Lung microvascular endothelial cell (primary cell): ENCODE results near the gene PARM1. TPM values are rescaled to one million over a fixed set of nuclear protein-coding genes. Genes with fewer than 3 reads are reported as not detected.
"Not testable (repeated sequence)": the region's sequence is repeated elsewhere in the genome, so short reads cannot be mapped to it uniquely, and the experiment has no call there.

Experiments used
- DNase-seq, 2 donors: peaks; one replicate each; pipeline versions ENCODE4 v3.0.0 to v3.0.0-alpha.2; 2010; ENCODE audit warnings: low read depth in 2 of 2
- total RNA-seq: library from RNA; depleted of rRNA; stranded (reverse); fragments of >200 nt; gene quantifications from 2 replicates; pipeline ENCODE4 v1.2.1, GENCODE V29; 2014

Gene PARM1
- total RNA-seq, 1 donor from 2014 or later, result not detected

DNA sequence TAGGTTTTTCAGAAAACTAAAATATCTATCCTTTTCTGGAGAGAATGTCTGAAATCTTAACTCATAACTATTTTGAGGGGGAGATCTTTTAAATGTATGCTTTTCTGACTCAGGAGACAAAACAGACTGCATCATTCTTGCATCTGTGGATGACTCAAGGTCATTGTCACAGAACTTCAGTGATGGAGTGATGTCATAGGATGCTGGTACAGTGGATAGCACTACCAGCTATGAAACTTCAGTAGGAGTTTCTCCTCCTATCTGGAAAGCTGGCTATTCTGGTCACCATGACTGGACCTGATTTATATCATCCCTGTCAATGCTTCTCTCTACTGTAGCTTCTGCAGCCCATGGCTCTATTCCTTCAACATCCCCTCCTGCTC, 50.3 kb downstream of the PARM1 start:
- DNase-seq, result no peak

DNA sequence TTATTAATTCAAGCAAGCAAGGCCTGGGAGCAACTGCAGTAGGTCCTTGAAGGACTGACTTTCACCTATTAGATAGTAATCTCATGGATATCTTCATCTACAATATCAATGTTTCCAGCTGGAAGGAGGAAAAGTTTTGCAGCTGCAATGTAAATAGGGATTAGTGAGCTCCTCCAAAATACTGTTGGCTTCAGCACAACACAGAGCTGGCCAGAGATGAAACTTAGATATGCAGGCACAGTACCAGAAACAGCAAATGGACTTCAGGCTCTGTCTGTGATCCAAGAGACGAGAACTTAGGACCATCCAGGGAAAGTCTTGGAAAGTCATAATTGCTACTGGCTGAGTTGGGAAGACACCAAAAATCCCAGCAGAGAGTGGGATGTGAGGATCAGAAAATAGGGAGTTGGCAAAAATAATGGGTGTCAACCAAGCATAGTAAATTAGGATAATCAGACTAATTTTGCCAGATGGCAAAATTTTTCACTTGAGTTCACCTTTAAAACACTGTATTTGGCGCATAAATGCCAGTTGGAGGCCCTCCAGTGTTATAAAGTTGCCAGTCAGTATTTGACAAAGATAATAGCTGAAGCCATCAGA, 57.5 kb downstream of the PARM1 start:
- no peak for DNase-seq

DNA sequence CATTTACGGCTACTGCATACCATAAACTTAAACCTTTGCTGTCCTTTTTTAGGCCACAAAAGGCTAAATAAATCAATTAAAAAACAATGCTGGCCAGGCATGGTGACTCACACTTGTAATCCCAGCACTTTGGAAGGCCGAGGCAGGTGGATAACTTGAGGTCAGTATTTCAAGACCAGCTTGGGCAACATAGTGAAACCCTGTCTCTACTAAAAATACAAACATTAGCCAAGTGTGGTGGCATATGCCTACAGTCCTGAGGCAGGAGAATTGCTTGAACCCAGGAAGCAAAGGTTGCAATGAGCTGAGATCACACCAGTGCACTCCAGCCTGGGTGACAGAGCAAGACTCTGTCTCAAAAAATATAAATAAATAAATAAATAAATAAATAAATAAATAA, 61.5 kb downstream of the PARM1 start:
- not testable (repeated sequence) for DNase-seq

DNA sequence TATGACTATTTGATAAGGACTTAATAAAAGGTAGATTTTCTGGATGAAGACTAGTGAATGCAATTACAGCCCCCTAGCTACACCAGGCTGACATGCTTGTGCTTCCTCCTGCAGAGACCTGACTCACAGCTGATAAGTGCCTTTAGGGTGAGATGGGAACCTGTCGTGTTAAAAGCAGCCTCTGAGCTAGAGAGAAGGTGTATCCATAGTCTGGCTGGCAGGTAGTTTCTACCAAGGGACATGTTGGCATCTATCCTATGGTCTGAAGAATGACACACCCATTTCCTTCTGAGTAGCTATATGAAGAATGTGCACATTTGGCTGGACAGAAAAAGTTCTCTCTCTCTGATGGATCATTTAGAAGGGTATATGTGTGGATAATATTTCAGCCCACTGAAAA, 64.1 kb downstream of the PARM1 start:
- DNase-seq, result no peak

DNA sequence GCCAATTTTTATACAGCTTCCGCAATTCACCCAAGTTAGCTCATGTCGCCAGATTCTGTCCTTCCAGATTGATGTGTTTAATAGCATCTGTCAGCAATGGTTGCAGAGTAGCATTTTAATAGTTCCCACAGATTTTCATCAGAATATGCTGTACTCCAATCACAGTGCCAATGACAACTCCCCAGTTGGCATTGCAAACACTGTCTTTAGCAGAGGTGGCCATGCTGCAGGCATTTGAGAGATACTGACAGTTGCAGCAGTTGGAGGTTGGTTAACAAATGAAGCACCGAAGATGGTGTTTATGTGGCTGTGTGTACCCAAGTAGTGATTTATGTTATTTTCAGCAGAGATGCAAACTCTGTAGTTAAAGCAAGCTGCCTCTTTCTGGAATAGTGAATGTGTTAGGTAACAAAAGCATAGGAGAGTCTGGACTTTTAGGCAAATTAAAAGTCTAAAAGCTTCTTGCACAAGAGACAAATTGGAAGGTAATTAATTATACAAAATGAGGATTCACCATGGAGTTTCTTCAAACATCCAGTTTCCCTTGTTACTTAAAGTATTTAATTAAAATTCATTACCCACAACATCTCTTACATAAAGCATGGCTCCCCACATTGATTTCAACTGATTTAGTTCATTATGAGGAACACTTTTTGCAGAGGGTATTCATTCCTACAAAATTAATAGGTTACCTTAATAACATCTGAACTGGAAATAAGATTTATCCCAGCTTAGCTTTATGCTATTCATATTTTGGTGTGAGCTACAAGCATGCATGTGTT, 65.2 kb downstream of the PARM1 start:
- DNase-seq, result no peak

DNA sequence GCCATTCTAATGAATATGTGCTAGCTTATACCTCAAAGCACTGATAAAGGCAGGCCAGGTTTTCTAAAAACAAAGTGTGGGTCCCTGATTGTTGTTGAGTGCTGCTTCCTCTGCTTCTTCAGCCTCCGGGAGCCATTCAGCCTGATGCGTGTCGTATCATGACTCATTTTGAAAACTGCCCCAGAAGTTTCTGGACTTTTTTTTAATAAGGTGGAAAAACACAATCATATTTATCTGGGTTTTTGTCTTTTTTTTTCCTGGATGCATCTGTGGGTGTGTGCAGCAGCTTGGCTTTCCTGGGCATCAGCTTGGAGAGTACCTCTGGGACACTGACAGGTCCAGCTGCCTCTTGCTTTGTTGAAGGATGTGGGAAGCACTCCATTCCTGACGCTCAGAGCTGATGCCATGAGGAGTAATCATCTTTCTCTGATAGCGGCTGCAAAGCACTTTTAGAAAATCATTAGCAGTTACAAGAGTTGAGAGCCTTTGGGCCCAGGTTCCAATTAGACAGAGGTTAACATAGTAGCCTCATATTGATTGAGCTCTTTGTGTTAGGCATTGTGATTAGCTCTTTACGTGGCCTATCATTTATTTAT, 66.9 kb downstream of the PARM1 start:
- no peak for DNase-seq

DNA sequence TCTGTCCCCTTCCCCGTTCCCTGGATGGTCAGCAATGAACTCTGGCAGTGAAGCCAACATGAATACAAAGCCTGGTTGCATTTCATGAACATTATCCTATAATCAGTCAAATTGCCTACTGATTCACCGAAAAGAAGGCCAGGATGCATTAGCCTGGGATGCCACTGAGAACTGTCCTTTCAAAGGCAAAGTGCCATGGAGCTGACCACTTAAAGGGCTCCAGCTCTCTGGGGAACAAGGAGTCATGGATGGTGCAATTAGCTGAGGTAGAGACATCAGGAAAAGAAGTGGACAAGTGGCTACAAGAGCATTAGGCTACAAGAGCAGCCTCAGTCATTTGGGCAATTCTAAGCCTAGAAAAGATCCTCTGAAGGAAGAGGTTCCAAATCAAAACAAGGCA, 69.0 kb downstream of the PARM1 start:
- DNase-seq, result no peak

DNA sequence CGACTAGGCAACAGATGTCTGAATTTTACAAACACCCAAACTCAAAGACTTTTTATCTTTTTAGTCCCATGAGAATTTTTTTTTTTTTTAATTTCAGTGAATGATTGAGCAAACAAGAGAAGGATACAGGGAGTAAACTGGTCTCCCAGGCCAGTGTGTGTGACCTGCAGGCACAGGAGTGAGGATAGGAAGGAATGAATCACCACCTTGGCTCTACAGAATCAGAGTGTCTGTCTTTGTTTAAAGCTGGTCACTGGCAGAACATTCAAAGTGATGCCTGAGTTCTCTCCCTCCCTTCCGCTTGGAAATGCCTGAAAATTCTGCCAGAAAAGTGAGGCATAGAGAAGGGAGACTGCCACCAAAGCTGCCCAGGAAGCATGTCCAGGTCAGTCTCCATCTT, 69.5 kb downstream of the PARM1 start:
- no peak for DNase-seq

DNA sequence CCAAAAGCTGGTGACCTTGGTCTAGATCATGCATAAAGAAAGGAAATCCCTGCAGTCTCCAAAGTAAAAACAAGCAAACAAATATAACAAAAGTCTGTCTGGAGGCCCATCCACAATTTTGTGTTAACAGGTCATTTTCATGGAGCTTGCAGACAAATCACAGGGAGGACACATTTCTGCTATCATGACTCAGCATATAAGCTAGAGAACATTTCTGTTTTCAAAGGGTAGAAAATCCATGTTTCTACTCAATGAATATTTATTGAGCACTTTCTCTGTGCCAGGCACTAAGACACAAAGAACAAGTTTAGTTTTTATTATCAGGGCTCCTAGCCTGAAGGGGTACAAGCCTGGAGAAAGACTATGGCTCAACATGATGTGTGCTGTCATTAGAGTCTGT, 71.1 kb downstream of the PARM1 start:
- no peak for DNase-seq

DNA sequence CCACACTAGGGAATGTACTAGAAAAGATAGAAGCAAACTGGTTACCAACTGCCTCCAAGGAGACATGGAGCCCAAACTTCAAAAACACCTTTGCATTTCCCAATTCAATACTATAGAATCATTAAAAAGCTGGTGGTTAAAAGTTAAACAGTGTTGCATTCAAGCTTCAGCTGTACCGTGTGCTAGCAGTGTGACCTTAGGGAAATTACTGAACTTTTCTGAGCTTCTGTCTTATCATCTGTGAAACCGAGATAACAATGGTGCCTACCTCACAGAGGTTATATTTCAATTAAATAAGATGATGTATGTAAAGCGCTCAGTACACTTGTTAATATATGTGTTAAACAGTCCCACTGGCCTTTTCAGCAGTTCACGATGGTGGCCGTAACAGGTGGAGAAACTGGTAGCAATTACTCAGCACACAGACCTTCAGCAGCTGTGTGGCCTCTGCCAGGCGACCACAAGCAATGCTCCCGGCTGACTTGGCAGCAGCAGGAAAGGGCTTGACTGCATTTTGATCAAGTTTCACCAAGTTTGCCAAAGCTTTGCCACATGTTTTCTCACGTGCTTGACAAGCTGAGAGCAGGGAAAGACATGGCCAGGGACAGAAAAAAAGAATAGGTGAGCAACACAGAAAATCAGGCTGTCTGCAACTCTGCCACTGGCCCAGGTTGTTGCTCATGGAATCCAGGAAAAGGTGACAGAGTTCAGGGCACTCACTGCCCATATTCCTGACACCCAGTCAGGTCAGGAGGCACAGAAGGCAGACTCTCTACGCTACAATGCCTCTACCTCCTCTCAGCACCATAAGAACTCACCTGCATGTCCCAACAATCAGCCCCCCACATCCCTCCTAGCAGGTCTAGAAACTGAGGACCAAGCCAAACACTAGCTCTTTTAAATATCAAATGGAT, 72.1 kb downstream of the PARM1 start:
- DNase-seq, result no peak

DNA sequence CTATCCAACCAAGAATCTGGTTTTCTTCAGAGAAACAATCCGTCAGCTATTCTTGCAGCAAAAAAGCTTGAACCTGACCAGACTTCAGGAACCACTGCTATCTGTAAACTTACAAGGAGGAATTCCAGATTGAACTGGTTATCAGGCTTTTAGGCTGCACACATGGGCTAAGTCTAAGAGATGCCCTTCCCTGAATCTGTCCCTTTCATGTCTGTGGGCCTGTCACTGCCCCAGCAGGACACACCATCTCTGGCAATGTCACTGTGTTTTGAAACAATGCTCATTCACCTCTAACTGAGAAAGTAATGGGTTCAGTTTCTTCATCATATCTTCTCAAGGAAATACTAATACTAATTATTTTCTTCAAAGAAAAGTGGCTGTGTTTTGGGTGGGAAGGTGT, 72.8 kb downstream of the PARM1 start:
- DNase-seq, result no peak

DNA sequence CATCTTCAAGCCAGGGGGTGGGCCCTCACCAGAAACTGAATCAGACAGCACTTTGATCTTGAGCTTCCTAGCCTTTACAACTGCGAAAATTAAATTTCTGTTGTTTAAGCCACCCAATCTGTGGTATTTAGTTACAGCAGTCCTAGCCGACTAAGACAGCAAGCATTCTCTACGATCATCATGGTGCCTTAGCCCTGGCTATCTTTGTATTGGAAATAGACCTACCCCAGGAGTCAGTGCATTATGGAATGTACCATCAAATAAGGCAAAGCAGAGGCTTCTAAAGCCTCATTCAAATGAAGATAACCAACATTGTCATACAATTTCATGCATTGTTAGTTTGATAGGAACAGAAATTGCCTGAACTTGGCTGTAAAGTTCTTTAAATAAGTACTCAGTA, 75.0 kb downstream of the PARM1 start:
- no peak for DNase-seq

DNA sequence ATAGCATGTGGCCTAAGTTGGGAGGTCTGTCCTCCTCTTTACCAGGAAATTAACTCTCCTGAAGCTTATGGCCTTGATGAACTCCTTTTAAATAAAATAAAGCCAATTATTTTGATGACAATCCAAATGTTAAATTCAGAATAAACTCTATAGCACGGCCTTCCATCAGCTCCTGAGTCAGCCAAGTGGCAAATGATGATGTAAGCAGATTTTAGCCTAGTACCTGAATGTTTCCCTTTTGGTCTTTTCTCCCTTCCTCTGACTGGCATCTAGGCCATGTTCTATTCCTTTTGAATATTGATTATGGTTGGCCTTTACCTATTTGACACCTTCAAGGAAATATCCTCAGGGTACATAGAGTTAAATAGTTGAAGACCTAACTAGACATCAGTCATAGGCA, 76.2 kb downstream of the PARM1 start:
- DNase-seq, result no peak

DNA sequence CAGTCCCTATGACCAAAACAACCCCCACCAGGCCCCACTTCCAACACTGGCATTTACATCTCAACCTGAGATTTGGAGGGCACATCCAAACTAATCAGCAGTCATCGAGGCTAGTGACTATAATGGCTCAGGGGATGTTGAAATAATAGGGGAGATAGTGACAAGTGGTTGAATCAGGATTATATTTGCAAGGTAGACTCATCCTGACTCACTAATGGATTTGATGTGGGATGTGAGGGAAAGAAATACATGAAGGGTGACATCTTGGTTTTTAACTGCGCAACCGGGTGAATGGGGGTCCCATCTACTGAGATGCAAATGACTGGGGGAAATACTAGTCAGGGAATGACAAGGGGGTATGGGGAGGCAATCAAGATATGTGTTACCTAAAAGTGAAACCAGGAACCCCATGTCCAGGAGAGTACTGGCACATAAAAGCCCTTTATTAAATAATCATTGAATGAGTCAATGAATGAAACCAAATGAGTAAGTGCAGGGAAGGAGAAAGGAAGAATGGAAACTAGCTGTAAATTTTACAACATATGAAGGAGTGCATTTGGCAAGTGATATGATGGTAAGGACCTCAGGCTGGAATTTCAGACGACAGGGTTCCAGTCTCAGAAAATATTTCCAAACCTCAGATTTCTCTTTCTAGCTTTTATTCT, 78.3 kb downstream of the PARM1 start:
- DNase-seq, result no peak

DNA sequence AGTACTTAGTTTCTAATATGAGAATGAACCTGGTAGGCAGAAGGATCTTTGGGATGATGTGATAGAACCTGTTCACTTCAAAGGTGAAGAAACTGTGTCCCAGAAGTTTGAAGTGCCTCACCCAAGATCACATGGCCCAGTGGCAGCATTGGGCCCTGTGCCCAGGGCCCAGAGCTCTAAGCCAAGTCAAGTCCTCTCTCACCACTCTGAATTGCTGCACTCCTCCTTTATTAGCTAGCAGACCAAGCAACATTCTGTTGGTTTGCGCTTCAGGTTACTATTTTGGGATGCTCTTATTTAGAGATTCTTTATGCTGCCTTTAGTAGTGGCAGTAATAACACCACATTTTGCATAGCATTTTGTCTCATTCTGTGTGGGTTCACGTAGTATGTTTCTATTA, 82.7 kb downstream of the PARM1 start:
- no peak for DNase-seq

DNA sequence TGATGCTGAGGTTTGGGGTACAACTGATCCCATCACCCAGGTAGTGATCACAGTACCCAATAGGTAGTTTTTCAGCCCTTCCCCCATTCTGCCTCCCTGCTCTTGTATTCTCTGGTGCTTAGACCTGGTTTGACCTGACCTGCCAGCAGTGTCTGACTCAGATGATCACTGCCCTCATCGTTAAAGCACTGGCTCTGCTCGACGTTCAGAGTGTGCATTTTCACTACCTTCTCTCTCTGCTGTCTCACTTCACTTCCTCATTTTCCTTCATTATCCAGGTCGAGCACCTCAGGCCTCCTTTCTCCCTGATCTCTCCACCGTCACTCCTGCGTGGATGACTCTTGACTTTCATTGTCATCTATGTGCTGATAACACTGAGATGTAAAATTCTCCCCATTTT, 83.6 kb downstream of the PARM1 start:
- no peak for DNase-seq

DNA sequence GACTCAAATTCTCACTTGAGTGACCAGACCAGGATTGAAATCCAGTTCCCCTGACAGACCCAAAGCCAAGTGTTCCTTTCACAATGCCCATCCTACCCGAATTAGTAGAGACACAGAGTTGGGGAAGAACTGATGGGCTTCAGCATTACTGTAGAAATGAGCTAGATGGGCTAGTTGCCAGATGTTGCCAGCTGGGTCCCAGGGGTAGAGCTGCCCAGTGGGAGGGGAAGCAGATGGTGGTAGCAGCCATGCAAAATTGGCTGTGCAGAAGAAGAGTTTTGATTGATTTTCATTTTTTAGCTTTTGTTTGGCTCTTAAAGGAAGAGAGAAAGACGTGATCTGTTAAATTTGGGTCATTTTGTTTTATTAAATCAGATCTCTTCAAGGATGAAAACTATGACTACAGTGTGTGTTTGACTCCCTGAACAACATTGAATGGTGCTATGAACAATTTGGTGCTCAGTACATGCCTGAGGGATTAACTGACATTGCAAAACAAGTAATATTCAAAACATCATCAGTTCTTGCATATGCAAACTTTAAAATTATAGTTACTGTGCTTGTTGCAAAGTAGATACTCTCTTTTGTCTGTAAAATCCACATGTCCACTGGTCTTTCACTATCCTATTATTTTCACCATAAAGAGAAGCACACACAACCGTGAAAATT, 86.0 kb downstream of the PARM1 start:
- DNase-seq, result no peak

DNA sequence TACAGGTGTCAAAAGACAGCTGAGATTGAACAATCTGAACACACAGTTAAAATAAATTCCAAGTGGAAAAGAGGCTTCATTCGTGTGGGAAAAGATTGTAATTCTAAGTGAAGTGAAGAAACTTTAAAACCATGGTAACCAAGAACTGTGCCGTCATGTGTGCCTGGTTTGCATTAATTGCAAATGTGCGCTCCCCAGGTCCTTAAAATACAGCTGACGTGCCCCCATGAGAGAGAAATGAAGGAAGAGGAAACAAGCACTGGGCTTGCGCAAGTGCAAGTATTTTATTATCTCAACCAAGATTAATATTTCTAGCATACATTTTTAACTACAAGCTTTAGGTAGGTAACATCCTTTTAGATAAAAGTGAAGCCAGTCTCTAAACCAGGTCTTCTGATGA, 92.5 kb downstream of the PARM1 start:
- DNase-seq, result no peak

DNA sequence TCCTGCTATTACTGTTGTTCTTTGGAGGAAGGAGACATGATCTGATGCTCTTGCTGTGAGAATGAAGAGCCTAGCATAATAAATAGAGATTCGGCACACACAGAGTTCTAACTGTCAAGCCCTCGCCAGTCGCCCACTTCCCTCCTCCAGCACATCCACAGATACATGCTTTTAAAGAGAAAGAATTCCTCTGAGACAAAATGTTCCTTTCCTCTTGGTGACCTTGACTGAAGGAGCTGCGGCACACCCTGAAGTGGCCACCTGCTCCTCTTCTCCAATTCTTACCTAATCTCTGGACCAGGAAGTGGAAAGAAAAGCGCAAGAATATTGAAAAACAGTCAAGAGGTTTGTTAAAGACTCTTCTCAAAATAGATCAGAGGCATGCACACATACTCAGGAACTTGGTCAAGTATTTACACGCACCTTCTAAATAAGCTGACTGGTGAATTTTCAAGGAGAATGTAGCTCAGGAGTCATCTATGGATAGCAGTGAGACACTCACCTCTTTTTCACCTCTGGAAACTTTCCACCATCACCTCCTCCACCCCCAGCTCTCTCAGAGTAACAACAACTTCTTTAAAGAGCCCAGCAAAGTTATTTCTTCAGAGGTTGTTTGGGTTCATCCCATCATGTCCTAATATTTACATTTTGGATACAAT, 95.4 kb downstream of the PARM1 start:
- DNase-seq, result no peak

DNA sequence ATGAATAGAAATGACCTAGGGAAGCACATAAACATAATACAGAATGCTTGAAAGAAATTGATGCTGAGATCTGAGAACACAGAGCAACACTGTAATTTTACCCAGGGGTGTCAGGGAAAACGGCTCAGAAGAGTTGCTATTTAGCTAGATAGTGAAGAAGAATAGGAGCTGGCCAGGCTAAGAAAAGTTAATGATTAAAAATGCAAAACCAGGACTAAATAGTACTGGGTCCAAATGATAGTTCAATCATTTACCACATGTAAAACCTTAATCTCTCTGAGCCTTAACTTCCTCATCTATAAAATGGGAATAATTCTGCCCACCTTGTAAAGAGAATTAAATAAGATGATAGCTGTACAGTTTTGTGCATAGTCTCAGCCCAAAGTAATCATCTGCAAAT, 97.1 kb downstream of the PARM1 start:
- DNase-seq, result no peak
